GM23338 (cell line): Measurements from ENCODE around the gene NXN. TPM values are rescaled to one million over a fixed set of nuclear protein-coding genes. Genes with fewer than 3 reads are reported as not detected.

Experiments used
- ATAC-seq: fragments of 200-7000 bp; cut with Tn5 transposase; 3 replicates; pipeline ENCODE4 v1.9.1; 2020
- DNase-seq: peaks from one replicate; pipeline ENCODE4 v3.0.0-alpha.2; 2015; ENCODE audit warnings: low spot score
- H2AFZ ChIP-seq: fragments of 200-600 bp; sonication (generic); 2 replicates; pipeline ENCODE4 v1.8.0; 2016; ENCODE audit warnings: antibody characterized with exemption, mild to moderate bottlenecking, moderate library complexity
- H3F3A ChIP-seq: fragments of 200-600 bp; sonication (generic); replicated peaks from 2 replicates; pipeline ENCODE4 v1.8.0; 2017; ENCODE audit warnings: antibody characterized with exemption, mixed run types, low read depth
- H3K27ac ChIP-seq: fragments of 200-600 bp; sonication (generic); 2 replicates; pipeline ENCODE4 v1.6.1; 2016; ENCODE audit warnings: low read depth
- H3K27me3 ChIP-seq: fragments of 200-600 bp; sonication (generic); 2 replicates; pipeline ENCODE4 v1.8.0; 2016; ENCODE audit warnings: mild to moderate bottlenecking, mixed run types, moderate library complexity; ENCODE audit not compliant: insufficient read depth
- H3K36me3 ChIP-seq: fragments of 200-600 bp; sonication (generic); 2 replicates; pipeline ENCODE4 v1.8.0; 2016; ENCODE audit warnings: mild to moderate bottlenecking; ENCODE audit not compliant: insufficient read depth
- H3K4me1 ChIP-seq: fragments of 200-600 bp; sonication (generic); 2 replicates; pipeline ENCODE4 v1.8.0; 2016; ENCODE audit warnings: mild to moderate bottlenecking, moderate library complexity; ENCODE audit not compliant: insufficient read depth
- H3K4me2 ChIP-seq: fragments of 200-600 bp; sonication (generic); 2 replicates; pipeline ENCODE4 v1.7.1; 2017; ENCODE audit warnings: mixed run types
- H3K4me3 ChIP-seq: fragments of 200-600 bp; sonication (generic); 2 replicates; pipeline ENCODE4 v1.6.1; 2016; ENCODE audit warnings: mixed run types
- H3K79me2 ChIP-seq: fragments of 200-600 bp; sonication (generic); replicated peaks from 2 replicates; pipeline ENCODE4 v1.8.0; 2017; ENCODE audit warnings: mild to moderate bottlenecking; ENCODE audit not compliant: insufficient read depth
- H3K9me2 ChIP-seq: fragments of 200-600 bp; sonication (generic); 2 replicates; pipeline ENCODE4 v1.8.0; 2017; ENCODE audit not compliant: insufficient read depth
- H4K20me1 ChIP-seq: fragments of 200-600 bp; sonication (generic); replicated peaks from 2 replicates; pipeline ENCODE4 v1.8.0; 2017; ENCODE audit warnings: mild to moderate bottlenecking; ENCODE audit not compliant: insufficient read depth
- H3K27ac Mint-ChIP-seq: 2 replicates; pipeline ENCODE4 v1.8.0; 2020; ENCODE audit warnings: inconsistent platforms, mild to moderate bottlenecking, moderate library complexity, mixed read lengths
- H3K27me3 Mint-ChIP-seq: 3 replicates; pipeline ENCODE4 v1.8.0; 2022; ENCODE audit warnings: low read depth, mild to moderate bottlenecking, moderate library complexity, mixed read lengths, inconsistent platforms; ENCODE audit not compliant: insufficient read depth, poor library complexity
- H3K36me3 Mint-ChIP-seq: 3 replicates; pipeline ENCODE4 v1.8.0; 2021; ENCODE audit warnings: low read depth, mild to moderate bottlenecking, inconsistent platforms, moderate library complexity, mixed read lengths
- H3K4me1 Mint-ChIP-seq: 3 replicates; pipeline ENCODE4 v1.8.0; 2020; ENCODE audit warnings: mild to moderate bottlenecking, inconsistent platforms, mixed read lengths
- H3K4me3 Mint-ChIP-seq: 3 replicates; pipeline ENCODE4 v1.8.0; 2021; ENCODE audit warnings: moderate library complexity, mild to moderate bottlenecking, inconsistent platforms, mixed read lengths
- H3K9me3 Mint-ChIP-seq: 3 replicates; pipeline ENCODE4 v1.8.0; 2020; ENCODE audit warnings: moderate library complexity, mild to moderate bottlenecking, inconsistent platforms, mixed read lengths
- CREB1 ChIP-seq: fragments of 250-450 bp; sonication (Bioruptor Pico); IDR thresholded peaks from 2 replicates; pipeline ENCODE4 v1.5.0; 2020; ENCODE audit warnings: low read depth, mild to moderate bottlenecking, moderate library complexity
- EZH2 ChIP-seq: fragments of 200-600 bp; sonication (generic); IDR thresholded peaks from one replicate; pipeline ENCODE4 v1.8.0; 2017; ENCODE audit warnings: antibody characterized with exemption, mild to moderate bottlenecking, low read depth; ENCODE audit not compliant: unreplicated experiment
- EZH2phosphoT487 ChIP-seq: fragments of 200-600 bp; sonication (generic); IDR thresholded peaks from one replicate; pipeline ENCODE4 v1.8.1; 2018; ENCODE audit warnings: antibody characterized with exemption; ENCODE audit not compliant: unreplicated experiment
- JUNB ChIP-seq: IDR thresholded peaks from one replicate; pipeline ENCODE4 v1.6.1; 2016; ENCODE audit warnings: antibody characterized with exemption; ENCODE audit not compliant: unreplicated experiment
- NANOG ChIP-seq: IDR thresholded peaks from 2 replicates; pipeline ENCODE4 v1.6.1; 2016; ENCODE audit warnings: antibody characterized with exemption, borderline replicate concordance
- POLR2AphosphoS5 ChIP-seq: IDR thresholded peaks from 2 replicates; pipeline ENCODE4 v1.6.1; 2016; ENCODE audit warnings: antibody characterized with exemption, low read depth
- STAT1 ChIP-seq: IDR thresholded peaks from one replicate; pipeline ENCODE4 v1.6.1; 2016; ENCODE audit warnings: antibody characterized with exemption; ENCODE audit not compliant: unreplicated experiment
- ZNF114 ChIP-seq: fragments of 250-450 bp; sonication (Bioruptor Pico); IDR thresholded peaks from 2 replicates; pipeline ENCODE4 v1.5.0; 2020; ENCODE audit warnings: mild to moderate bottlenecking, moderate library complexity
- ZNF331 ChIP-seq: fragments of 250-450 bp; sonication (Bioruptor Pico); IDR thresholded peaks from 2 replicates; pipeline ENCODE4 v1.5.0; 2020; ENCODE audit warnings: low read depth, mild to moderate bottlenecking, moderate library complexity
- polyA plus RNA-seq: library from polyadenylated mRNA; unstranded; fragments of >200 nt; fragmentation: Nextera tagmentation; extraction: Ambion mirVana; gene quantifications from 2 replicates; pipeline ENCODE4 v1.2.1, GENCODE V29; 2016
- total RNA-seq: library from RNA; depleted of rRNA; stranded (reverse); fragments of >200 nt; shearing (Covaris generic); gene quantifications from 2 replicates; pipeline ENCODE4 v1.2.3, GENCODE V29; 2014
- TF ChIP-seq, protein P1 (sequence below), 2 experiments: fragments of 200-600 bp in 1 of 2; sonication (generic) in 1 of 2; conservative IDR thresholded peaks; 2 replicates each; pipeline versions ENCODE4 v1.5.1 to v1.6.1; 2016 to 2017; ENCODE audit warnings: antibody characterized with exemption in 2 of 2, low read depth in 2 of 2, mild to moderate bottlenecking in 2 of 2, moderate library complexity in 1 of 2
- TF ChIP-seq, protein P2 (sequence below): IDR thresholded peaks from 2 replicates; pipeline ENCODE4 v1.6.1; 2016; ENCODE audit warnings: antibody characterized with exemption
- TF ChIP-seq, protein P3 (sequence below): fragments of 250-450 bp; sonication (Bioruptor Pico); IDR thresholded peaks from 2 replicates; pipeline ENCODE4 v1.5.0; 2020; ENCODE audit warnings: mild to moderate bottlenecking, moderate library complexity
- TF ChIP-seq, protein P4 (sequence below): IDR thresholded peaks from one replicate; pipeline ENCODE4 v1.6.1; 2018; ENCODE audit warnings: antibody characterized with exemption; ENCODE audit not compliant: unreplicated experiment

NXN gene
- total and polyA plus RNA-seq, 2 experiments from 2014 or later: 31.8 to 105 TPM

DNA sequence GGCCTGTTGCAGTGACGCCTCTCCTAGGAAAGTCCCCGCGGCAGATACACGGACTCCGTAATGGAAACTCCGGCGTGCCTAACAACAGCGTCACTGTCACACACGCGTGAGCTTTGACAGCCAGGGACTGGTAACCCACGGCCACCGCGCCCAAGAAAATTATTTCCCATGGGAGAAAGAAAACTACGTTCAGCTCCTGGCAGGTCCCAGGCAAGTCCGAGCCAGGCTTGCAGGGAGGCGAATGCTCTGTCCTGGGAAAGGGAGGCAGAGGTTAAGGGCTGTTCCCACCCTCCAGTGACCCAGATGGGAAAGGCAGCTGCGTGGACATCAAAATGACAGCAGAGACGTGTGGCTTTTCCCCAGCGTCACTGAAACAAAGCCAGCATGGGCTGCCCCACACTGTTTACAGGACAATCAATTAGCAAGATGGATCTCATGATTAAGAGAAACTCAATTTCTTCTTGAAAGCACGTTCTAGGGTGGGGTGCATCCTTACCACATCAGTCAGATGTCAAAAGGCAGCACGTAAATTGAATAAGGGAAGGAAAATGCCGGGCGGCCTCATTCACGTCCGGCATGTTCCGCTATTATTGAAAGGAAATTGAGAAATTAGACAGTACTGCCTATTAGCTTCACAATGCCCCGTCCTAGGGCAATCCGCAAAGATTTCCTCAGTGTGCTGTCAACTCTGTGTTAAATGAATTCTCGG, 82.5 kb downstream of the NXN start:
- Histone ChIP-seq H3K4me2 (no peak overlapping the region), H3K27ac (peak overlapping the region; percentile 76), H3K79me2 (peaks cover 85% of the 10 kb centered on the region), H3K9me2 (no peaks in the 10 kb centered on the region), H2AFZ (no peak overlapping the region), H3F3A (peaks cover 4% of the 10 kb centered on the region; the same call in 1 of the 2 replicates), H3K36me3 (no peaks in the 10 kb centered on the region), H3K4me1 (peaks cover 30% of the 10 kb centered on the region), H3K4me3 (no peak overlapping the region), H3K27me3 (no peaks in the 10 kb centered on the region), H4K20me1 (peaks cover 11% of the 10 kb centered on the region)
- peaks cover 14% of the 10 kb centered on the region for H3K36me3 Mint-ChIP-seq
- DNase-seq: no peak
- H3K9me3 Mint-ChIP-seq: no peaks in the 10 kb centered on the region
- no peak for ATAC-seq
- no peak overlapping the region for H3K4me3 Mint-ChIP-seq
- H3K27ac Mint-ChIP-seq: no peak overlapping the region
- H3K27me3 Mint-ChIP-seq: peaks cover 15% of the 10 kb centered on the region
- H3K4me1 Mint-ChIP-seq: peaks cover 35% of the 10 kb centered on the region
- TF ChIP-seq NANOG (no peak), STAT1 (no peak), CREB1 (no peak), ZNF114 (CRISPR knock-in tag) (no peak), EZH2 (no peak), JUNB (no peak), EZH2phosphoT487 (no peak), POLR2AphosphoS5 (no peak), ZNF331 (CRISPR knock-in tag) (no peak)
- TF ChIP-seq, protein P1, sequence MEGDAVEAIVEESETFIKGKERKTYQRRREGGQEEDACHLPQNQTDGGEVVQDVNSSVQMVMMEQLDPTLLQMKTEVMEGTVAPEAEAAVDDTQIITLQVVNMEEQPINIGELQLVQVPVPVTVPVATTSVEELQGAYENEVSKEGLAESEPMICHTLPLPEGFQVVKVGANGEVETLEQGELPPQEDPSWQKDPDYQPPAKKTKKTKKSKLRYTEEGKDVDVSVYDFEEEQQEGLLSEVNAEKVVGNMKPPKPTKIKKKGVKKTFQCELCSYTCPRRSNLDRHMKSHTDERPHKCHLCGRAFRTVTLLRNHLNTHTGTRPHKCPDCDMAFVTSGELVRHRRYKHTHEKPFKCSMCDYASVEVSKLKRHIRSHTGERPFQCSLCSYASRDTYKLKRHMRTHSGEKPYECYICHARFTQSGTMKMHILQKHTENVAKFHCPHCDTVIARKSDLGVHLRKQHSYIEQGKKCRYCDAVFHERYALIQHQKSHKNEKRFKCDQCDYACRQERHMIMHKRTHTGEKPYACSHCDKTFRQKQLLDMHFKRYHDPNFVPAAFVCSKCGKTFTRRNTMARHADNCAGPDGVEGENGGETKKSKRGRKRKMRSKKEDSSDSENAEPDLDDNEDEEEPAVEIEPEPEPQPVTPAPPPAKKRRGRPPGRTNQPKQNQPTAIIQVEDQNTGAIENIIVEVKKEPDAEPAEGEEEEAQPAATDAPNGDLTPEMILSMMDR (conservative IDR thresholded peaks at IDR 0.05; ENCODE audit: low read depth in 2 of 2): no peak
- TF ChIP-seq, protein P2, sequence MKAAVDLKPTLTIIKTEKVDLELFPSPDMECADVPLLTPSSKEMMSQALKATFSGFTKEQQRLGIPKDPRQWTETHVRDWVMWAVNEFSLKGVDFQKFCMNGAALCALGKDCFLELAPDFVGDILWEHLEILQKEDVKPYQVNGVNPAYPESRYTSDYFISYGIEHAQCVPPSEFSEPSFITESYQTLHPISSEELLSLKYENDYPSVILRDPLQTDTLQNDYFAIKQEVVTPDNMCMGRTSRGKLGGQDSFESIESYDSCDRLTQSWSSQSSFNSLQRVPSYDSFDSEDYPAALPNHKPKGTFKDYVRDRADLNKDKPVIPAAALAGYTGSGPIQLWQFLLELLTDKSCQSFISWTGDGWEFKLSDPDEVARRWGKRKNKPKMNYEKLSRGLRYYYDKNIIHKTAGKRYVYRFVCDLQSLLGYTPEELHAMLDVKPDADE: no peak
- TF ChIP-seq, protein P3, sequence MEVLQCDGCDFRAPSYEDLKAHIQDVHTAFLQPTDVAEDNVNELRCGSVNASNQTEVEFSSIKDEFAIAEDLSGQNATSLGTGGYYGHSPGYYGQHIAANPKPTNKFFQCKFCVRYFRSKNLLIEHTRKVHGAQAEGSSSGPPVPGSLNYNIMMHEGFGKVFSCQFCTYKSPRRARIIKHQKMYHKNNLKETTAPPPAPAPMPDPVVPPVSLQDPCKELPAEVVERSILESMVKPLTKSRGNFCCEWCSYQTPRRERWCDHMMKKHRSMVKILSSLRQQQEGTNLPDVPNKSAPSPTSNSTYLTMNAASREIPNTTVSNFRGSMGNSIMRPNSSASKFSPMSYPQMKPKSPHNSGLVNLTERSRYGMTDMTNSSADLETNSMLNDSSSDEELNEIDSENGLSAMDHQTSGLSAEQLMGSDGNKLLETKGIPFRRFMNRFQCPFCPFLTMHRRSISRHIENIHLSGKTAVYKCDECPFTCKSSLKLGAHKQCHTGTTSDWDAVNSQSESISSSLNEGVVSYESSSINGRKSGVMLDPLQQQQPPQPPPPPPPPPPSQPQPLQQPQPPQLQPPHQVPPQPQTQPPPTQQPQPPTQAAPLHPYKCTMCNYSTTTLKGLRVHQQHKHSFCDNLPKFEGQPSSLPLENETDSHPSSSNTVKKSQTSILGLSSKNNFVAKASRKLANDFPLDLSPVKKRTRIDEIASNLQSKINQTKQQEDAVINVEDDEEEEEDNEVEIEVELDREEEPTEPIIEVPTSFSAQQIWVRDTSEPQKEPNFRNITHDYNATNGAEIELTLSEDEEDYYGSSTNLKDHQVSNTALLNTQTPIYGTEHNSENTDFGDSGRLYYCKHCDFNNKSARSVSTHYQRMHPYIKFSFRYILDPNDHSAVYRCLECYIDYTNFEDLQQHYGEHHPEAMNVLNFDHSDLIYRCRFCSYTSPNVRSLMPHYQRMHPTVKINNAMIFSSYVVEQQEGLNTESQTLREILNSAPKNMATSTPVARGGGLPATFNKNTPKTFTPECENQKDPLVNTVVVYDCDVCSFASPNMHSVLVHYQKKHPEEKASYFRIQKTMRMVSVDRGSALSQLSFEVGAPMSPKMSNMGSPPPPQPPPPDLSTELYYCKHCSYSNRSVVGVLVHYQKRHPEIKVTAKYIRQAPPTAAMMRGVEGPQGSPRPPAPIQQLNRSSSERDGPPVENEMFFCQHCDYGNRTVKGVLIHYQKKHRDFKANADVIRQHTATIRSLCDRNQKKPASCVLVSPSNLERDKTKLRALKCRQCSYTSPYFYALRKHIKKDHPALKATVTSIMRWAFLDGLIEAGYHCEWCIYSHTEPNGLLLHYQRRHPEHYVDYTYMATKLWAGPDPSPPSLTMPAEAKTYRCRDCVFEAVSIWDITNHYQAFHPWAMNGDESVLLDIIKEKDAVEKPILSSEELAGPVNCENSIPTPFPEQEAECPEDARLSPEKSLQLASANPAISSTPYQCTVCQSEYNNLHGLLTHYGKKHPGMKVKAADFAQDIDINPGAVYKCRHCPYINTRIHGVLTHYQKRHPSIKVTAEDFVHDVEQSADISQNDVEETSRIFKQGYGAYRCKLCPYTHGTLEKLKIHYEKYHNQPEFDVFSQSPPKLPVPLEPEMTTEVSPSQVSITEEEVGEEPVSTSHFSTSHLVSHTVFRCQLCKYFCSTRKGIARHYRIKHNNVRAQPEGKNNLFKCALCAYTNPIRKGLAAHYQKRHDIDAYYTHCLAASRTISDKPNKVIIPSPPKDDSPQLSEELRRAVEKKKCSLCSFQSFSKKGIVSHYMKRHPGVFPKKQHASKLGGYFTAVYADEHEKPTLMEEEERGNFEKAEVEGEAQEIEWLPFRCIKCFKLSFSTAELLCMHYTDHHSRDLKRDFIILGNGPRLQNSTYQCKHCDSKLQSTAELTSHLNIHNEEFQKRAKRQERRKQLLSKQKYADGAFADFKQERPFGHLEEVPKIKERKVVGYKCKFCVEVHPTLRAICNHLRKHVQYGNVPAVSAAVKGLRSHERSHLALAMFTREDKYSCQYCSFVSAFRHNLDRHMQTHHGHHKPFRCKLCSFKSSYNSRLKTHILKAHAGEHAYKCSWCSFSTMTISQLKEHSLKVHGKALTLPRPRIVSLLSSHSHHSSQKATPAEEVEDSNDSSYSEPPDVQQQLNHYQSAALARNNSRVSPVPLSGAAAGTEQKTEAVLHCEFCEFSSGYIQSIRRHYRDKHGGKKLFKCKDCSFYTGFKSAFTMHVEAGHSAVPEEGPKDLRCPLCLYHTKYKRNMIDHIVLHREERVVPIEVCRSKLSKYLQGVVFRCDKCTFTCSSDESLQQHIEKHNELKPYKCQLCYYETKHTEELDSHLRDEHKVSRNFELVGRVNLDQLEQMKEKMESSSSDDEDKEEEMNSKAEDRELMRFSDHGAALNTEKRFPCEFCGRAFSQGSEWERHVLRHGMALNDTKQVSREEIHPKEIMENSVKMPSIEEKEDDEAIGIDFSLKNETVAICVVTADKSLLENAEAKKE (CRISPR knock-in tag): no peak
- TF ChIP-seq, protein P4, sequence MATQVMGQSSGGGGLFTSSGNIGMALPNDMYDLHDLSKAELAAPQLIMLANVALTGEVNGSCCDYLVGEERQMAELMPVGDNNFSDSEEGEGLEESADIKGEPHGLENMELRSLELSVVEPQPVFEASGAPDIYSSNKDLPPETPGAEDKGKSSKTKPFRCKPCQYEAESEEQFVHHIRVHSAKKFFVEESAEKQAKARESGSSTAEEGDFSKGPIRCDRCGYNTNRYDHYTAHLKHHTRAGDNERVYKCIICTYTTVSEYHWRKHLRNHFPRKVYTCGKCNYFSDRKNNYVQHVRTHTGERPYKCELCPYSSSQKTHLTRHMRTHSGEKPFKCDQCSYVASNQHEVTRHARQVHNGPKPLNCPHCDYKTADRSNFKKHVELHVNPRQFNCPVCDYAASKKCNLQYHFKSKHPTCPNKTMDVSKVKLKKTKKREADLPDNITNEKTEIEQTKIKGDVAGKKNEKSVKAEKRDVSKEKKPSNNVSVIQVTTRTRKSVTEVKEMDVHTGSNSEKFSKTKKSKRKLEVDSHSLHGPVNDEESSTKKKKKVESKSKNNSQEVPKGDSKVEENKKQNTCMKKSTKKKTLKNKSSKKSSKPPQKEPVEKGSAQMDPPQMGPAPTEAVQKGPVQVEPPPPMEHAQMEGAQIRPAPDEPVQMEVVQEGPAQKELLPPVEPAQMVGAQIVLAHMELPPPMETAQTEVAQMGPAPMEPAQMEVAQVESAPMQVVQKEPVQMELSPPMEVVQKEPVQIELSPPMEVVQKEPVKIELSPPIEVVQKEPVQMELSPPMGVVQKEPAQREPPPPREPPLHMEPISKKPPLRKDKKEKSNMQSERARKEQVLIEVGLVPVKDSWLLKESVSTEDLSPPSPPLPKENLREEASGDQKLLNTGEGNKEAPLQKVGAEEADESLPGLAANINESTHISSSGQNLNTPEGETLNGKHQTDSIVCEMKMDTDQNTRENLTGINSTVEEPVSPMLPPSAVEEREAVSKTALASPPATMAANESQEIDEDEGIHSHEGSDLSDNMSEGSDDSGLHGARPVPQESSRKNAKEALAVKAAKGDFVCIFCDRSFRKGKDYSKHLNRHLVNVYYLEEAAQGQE: no peak
